GM12878 (cell line): ENCODE results near the gene BCAP29. TPM values are rescaled to one million over a fixed set of nuclear protein-coding genes. Genes with fewer than 3 reads are reported as not detected.

Experiments used
- ATAC-seq: fragments of 200-7000 bp; cut with Tn5 transposase; 3 replicates; pipeline ENCODE4 v1.9.1; 2020; ENCODE audit warnings: mild to moderate bottlenecking, moderate library complexity
- BruUV-seq: library from RNA; stranded (reverse); fragments of 400-500 nt; replicated peaks from 2 replicates; lab custom pipeline; 2021; lab: Mats Ljungman, UMichigan
- CTCF ChIA-PET: fragments of 300-600 bp; sonication (Branson Sonifier 250); formaldehyde crosslinking; extraction: SDS; loops from one replicate; lab custom pipeline; 2021; ENCODE audit warnings: inconsistent platforms; lab: Yijun Ruan, JAX
- POLR2A ChIA-PET: fragments of 350-600 bp; formaldehyde crosslinking; extraction: SDS; loops from one replicate; lab custom pipeline; 2021; ENCODE audit warnings: inconsistent platforms; lab: Charles Lee
- RAD21 ChIA-PET: fragments of 300-600 bp; sonication (Branson Sonifier 250); formaldehyde crosslinking; loops from one replicate; lab custom pipeline; 2023; ENCODE audit warnings: antibody characterized with exemption; ENCODE audit not compliant: unreplicated experiment; lab: Charles Lee
- SMC1A ChIA-PET: fragments of 300-600 bp; sonication (Branson Sonifier 250); formaldehyde crosslinking; loops from one replicate; lab custom pipeline; 2023; ENCODE audit not compliant: unreplicated experiment, uncharacterized antibody; lab: Charles Lee
- DNase-seq: peaks from one replicate; pipeline ENCODE4 v3.0.0-alpha.2; 2011; ENCODE audit warnings: low read depth, low spot score
- FAIRE-seq: peaks from 3 replicates; lab custom pipeline; 2011; peaks lifted over from hg19 to GRCh38; lab: Jason Lieb, UNC
- H2AFZ ChIP-seq: 2 replicates; pipeline ENCODE4 v1.6.0; 2011; ENCODE audit warnings: low read depth, low read length, control low read depth; ENCODE audit not compliant: control insufficient read depth
- H3K27ac ChIP-seq: 2 replicates; pipeline ENCODE4 v1.5.1; 2011; ENCODE audit warnings: control low read depth; ENCODE audit not compliant: control insufficient read depth, insufficient read depth
- H3K27me3 ChIP-seq, 2 experiments: replicated peaks in 1 of 2; 2 replicates each; pipeline versions ENCODE4 v1.6.0 to v1.6.1; 2011; ENCODE audit warnings: low read length in 1 of 2; ENCODE audit not compliant: control insufficient read depth in 2 of 2, insufficient read depth in 2 of 2
- H3K36me3 ChIP-seq, 2 experiments: 2 replicates each; pipeline ENCODE4 v1.5.1; 2011; ENCODE audit warnings: low read length in 1 of 2; ENCODE audit not compliant: control insufficient read depth in 2 of 2, insufficient read depth in 2 of 2
- H3K4me1 ChIP-seq: 2 replicates; pipeline ENCODE4 v1.6.1; 2011; ENCODE audit warnings: mild to moderate bottlenecking, low read length, moderate library complexity, mixed read lengths; ENCODE audit not compliant: control insufficient read depth, insufficient read depth
- H3K4me2 ChIP-seq: 2 replicates; pipeline ENCODE4 v1.6.0; 2011; ENCODE audit warnings: control low read depth; ENCODE audit not compliant: control insufficient read depth, insufficient read depth
- H3K4me3 ChIP-seq: fragments of 200-600 bp; sonication (generic); 2 replicates; pipeline ENCODE4 v1.5.1; 2016
- H3K79me2 ChIP-seq: 2 replicates; pipeline ENCODE4 v1.6.0; 2011; ENCODE audit warnings: low read length; ENCODE audit not compliant: control insufficient read depth, insufficient read depth
- H3K9ac ChIP-seq: 2 replicates; pipeline ENCODE4 v1.8.0; 2011; ENCODE audit warnings: low read length, control low read depth, mixed read lengths; ENCODE audit not compliant: control insufficient read depth, insufficient read depth
- H3K9me3 ChIP-seq: replicated peaks from 3 replicates; pipeline ENCODE4 v1.5.1; 2011; ENCODE audit warnings: mild to moderate bottlenecking, low read length; ENCODE audit not compliant: control insufficient read depth, insufficient read depth
- H4K20me1 ChIP-seq: 2 replicates; pipeline ENCODE4 v1.6.0; 2011; ENCODE audit not compliant: control insufficient read depth, insufficient read depth
- BCL3 ChIP-seq: IDR thresholded peaks from 2 replicates; pipeline ENCODE4 v1.6.1; 2011; ENCODE audit warnings: borderline replicate concordance, low read depth, mild to moderate bottlenecking, moderate library complexity, low read length; ENCODE audit not compliant: insufficient read depth, poor library complexity, severe bottlenecking
- CBX5 ChIP-seq: sonication (generic); IDR thresholded peaks from 2 replicates; pipeline ENCODE4 v1.6.1; 2016; ENCODE audit warnings: low read depth, moderate library complexity, mild to moderate bottlenecking, inconsistent platforms
- DPF2 ChIP-seq: fragments of 450-650 bp; IDR thresholded peaks from 2 replicates; pipeline ENCODE4 v1.6.1; 2017; ENCODE audit warnings: mild to moderate bottlenecking
- ELK1 ChIP-seq: IDR thresholded peaks from 2 replicates; pipeline ENCODE4 v1.6.1; 2012; ENCODE audit warnings: low read depth, low read length, improper control_type of control experiment
- FOXK2 ChIP-seq: fragments of 450-650 bp; IDR thresholded peaks from 2 replicates; pipeline ENCODE4 v1.6.1; 2017; ENCODE audit warnings: mild to moderate bottlenecking, moderate library complexity
- IKZF2 ChIP-seq, 2 experiments: fragments of 450-650 bp; IDR thresholded peaks; 2 replicates each; pipeline ENCODE4 v1.6.1; 2017; ENCODE audit warnings: mild to moderate bottlenecking in 2 of 2, moderate library complexity in 2 of 2
- KDM1A ChIP-seq: fragments of 200-600 bp; sonication (generic); IDR thresholded peaks from 2 replicates; pipeline ENCODE4 v1.6.1; 2016; ENCODE audit warnings: borderline replicate concordance
- KLF5 ChIP-seq: fragments of 450-650 bp; IDR thresholded peaks from 2 replicates; pipeline ENCODE4 v1.6.1; 2014; ENCODE audit warnings: mild to moderate bottlenecking; ENCODE audit not compliant: partially characterized antibody
- NBN ChIP-seq: fragments of 450-650 bp; IDR thresholded peaks from 2 replicates; pipeline ENCODE4 v1.6.1; 2016
- NFIC ChIP-seq: IDR thresholded peaks from 2 replicates; pipeline ENCODE4 v1.6.1; 2012; ENCODE audit warnings: low read depth, mild to moderate bottlenecking, inconsistent platforms, low read length, moderate library complexity
- NFYA ChIP-seq: IDR thresholded peaks from 2 replicates; pipeline ENCODE4 v1.6.1; 2011; ENCODE audit warnings: low read depth, mild to moderate bottlenecking, low read length, improper control_type of control experiment, borderline replicate concordance
- PML ChIP-seq: IDR thresholded peaks from 2 replicates; pipeline ENCODE4 v1.6.1; 2012; ENCODE audit warnings: low read length, inconsistent platforms
- SIN3A ChIP-seq: IDR thresholded peaks from 2 replicates; pipeline ENCODE4 v1.6.1; 2012; ENCODE audit warnings: low read depth, low read length, improper control_type of control experiment
- SP1 ChIP-seq: IDR thresholded peaks from one replicate; pipeline ENCODE4 v1.6.1; 2011; ENCODE audit warnings: low read depth, low read length
- SUZ12 ChIP-seq: fragments of 200-600 bp; sonication (generic); IDR thresholded peaks from one replicate; pipeline ENCODE4 v1.6.1; 2018; ENCODE audit warnings: antibody characterized with exemption, mild to moderate bottlenecking; ENCODE audit not compliant: unreplicated experiment
- TARDBP ChIP-seq: IDR thresholded peaks from 2 replicates; pipeline ENCODE4 v1.6.1; 2016; ENCODE audit warnings: borderline replicate concordance
- ZNF24 ChIP-seq: fragments of 450-650 bp; IDR thresholded peaks from 2 replicates; pipeline ENCODE4 v1.6.1; 2017; ENCODE audit warnings: antibody characterized with exemption, mild to moderate bottlenecking
- in situ Hi-C: fragments of 300-500 bp; cut with MboI; formaldehyde crosslinking; loops from 9 replicates; pipeline ENCODE4 v1.14.3; 2018; ENCODE audit warnings: mixed read lengths
- intact Hi-C: fragments of 100-400 bp; cut with micrococcal nuclease; formaldehyde crosslinking; loops from one replicate; pipeline ENCODE4 v1.14.2; 2022; ENCODE audit not compliant: unreplicated experiment
- polyA plus RNA-seq, 11 experiments: library from polyadenylated mRNA; depleted of rRNA in 4 of 11; unstranded in 6 of 11; stranded (reverse) in 5 of 11; fragments of >200 nt; fragmentation: Nextera tagmentation in 4 of 11; fragmentation: Illumina TruSeq in 1 of 11; extraction: Ambion mirVana in 4 of 11; extraction: Trizol in 1 of 11; gene quantifications; 1 replicate in 1 of 11; 2 replicates in 10 of 11; pipeline versions ENCODE4 v1.2.1 to v1.2.3, GENCODE V29; 2011 to 2016; ENCODE audit warnings: inconsistent platforms in 2 of 11, missing spikeins in 2 of 11, low read depth in 1 of 11
- total RNA-seq, 4 experiments: library from RNA; depleted of rRNA in 3 of 4; stranded (reverse); fragments of >200 nt in 3 of 4; fragmentation: Illumina TruSeq in 1 of 4; extraction: Trizol in 1 of 4; gene quantifications; 2 replicates each; pipeline versions ENCODE4 v1.2.1 to v1.2.3, GENCODE V29; 2013 to 2021

Gene BCAP29
- total and polyA plus RNA-seq, 10 of the 15 experiments (the other 5 are each of a cell fraction or from before 2014, with no cell fraction given) = 26.5 to 58.5 (median 34.8) TPM

- TF ChIP-seq ELK1 (no peak), TARDBP (no peak), ZNF24 (no peak), CBX5 (no peak)
Measured at GRCh38 chr7:107613439-107613838, 33.4 kb downstream of the BCAP29 start (continued).

GRCh38 chr7:107613948-107614347, 33.9 kb downstream of the BCAP29 start:
- RAD21 ChIA-PET = no interaction called here
- POLR2A ChIA-PET = no interaction called here
- Histone ChIP-seq H4K20me1 (no peaks in the 10 kb centered on the region), H3K9me3 (no peaks in the 10 kb centered on the region), H3K36me3 (peaks cover 2 to 7% of the 10 kb centered on the region in 2 experiments; a peak in 3 of 4 replicates), H3K4me3 (no peak overlapping the region), H3K4me2 (no peak overlapping the region), H3K27me3 (no peaks in the 10 kb centered on the region), H3K27ac (no peak overlapping the region), H3K79me2 (no peaks in the 10 kb centered on the region), H3K9ac (no peak overlapping the region), H3K4me1 (no peaks in the 10 kb centered on the region), H2AFZ (no peak overlapping the region)
- no TSS peak for BruUV-seq
- no peak for TF ChIP-seq SUZ12
- no peak for TF ChIP-seq NFYA
- TF ChIP-seq NBN = no peak
- TF ChIP-seq PML = no peak
- TF ChIP-seq BCL3 = no peak
- no peak for TF ChIP-seq SP1
- no peak for TF ChIP-seq KLF5
- TF ChIP-seq FOXK2 = no peak
- TF ChIP-seq SIN3A = no peak
- no peak for TF ChIP-seq KDM1A
- no peak for TF ChIP-seq DPF2
- TF ChIP-seq IKZF2 (IDR thresholded peaks at IDR 0.05) = no peak
- no peak for TF ChIP-seq NFIC
- no peak for ATAC-seq
- intact Hi-C loops (no loop called here), in situ Hi-C loops (no loop called here)
- SMC1A ChIA-PET = no interaction called here
- no peak for DNase-seq
- CTCF ChIA-PET = interaction anchor here (0.7 kb wide), 1 partner anchor 113 kb away, joined by 3 read pairs; no protein-coding TSS in a partner anchor
- no peak for FAIRE-seq
